Fibroblast of lung (primary cell): ENCODE measurements around the gene MT1HL1. TPM values are rescaled to one million over a fixed set of nuclear protein-coding genes. Genes with fewer than 3 reads are reported as not detected.

Source experiments
- DNase-seq, 2 donors: peaks; one replicate each; pipeline versions ENCODE4 v3.0.0 to v3.0.0-alpha.2; 2010; ENCODE audit warnings: low read depth in 2 of 2
- H2AFZ ChIP-seq: 2 replicates; pipeline ENCODE4 v1.5.1; 2012; ENCODE audit warnings: low read length, control low read depth, inconsistent platforms
- H3K27ac ChIP-seq: 2 replicates; pipeline ENCODE4 v1.5.1; 2011; ENCODE audit warnings: low read length, control low read depth; ENCODE audit not compliant: insufficient read depth
- H3K27me3 ChIP-seq: 2 replicates; pipeline ENCODE4 v1.5.1; 2011; ENCODE audit warnings: mild to moderate bottlenecking, low read length; ENCODE audit not compliant: control insufficient read depth, insufficient read depth
- H3K36me3 ChIP-seq: 2 replicates; pipeline ENCODE4 v1.5.1; 2011; ENCODE audit warnings: low read length; ENCODE audit not compliant: control insufficient read depth, insufficient read depth
- H3K4me1 ChIP-seq: 2 replicates; pipeline ENCODE4 v1.5.1; 2011; ENCODE audit warnings: low read length; ENCODE audit not compliant: control insufficient read depth, insufficient read depth; ENCODE audit errors: extremely low read depth
- H3K4me2 ChIP-seq: 2 replicates; pipeline ENCODE4 v1.5.1; 2011; ENCODE audit warnings: low read length, control low read depth; ENCODE audit not compliant: insufficient read depth; ENCODE audit errors: extremely low read depth
- H3K4me3 ChIP-seq, 4 experiments: fragments of 200-600 bp in 1 of 4; sonication (generic) in 1 of 4; replicated peaks in 1 of 4; 2 replicates each; pipeline ENCODE4 v1.5.1; 2011 to 2016; ENCODE audit warnings: low read length in 4 of 4, low read depth in 3 of 4, mild to moderate bottlenecking in 3 of 4, control low read depth in 2 of 4, inconsistent platforms in 1 of 4, mixed read lengths in 1 of 4; ENCODE audit not compliant: insufficient read depth in 1 of 4; ENCODE audit errors: control extremely low read depth in 1 of 4
- H3K79me2 ChIP-seq: 2 replicates; pipeline ENCODE4 v1.5.1; 2012; ENCODE audit warnings: mild to moderate bottlenecking, low read length, inconsistent platforms; ENCODE audit not compliant: control insufficient read depth, insufficient read depth
- H3K9ac ChIP-seq: 2 replicates; pipeline ENCODE4 v1.5.1; 2011; ENCODE audit warnings: mild to moderate bottlenecking, low read length, control low read depth; ENCODE audit not compliant: insufficient read depth
- H3K9me3 ChIP-seq: 2 replicates; pipeline ENCODE4 v1.5.1; 2012; ENCODE audit warnings: low read depth, low read length; ENCODE audit not compliant: control insufficient read depth, insufficient read depth
- H4K20me1 ChIP-seq: 2 replicates; pipeline ENCODE4 v1.5.1; 2011; ENCODE audit warnings: low read length; ENCODE audit not compliant: control insufficient read depth, insufficient read depth; ENCODE audit errors: extremely low read depth
- CTCF ChIP-seq, 2 donors: IDR thresholded peaks in 1 of 2; conservative IDR thresholded peaks in 1 of 2; 1 replicate in 1 of 2; 2 replicates in 1 of 2; pipeline ENCODE4 v1.5.1; 2011 to 2012; ENCODE audit warnings: low read length in 2 of 2, control low read depth in 1 of 2, inconsistent platforms in 1 of 2, low read depth in 1 of 2, mild to moderate bottlenecking in 1 of 2
- EZH2 ChIP-seq: IDR thresholded peaks from 2 replicates; pipeline ENCODE4 v1.5.1; 2012; ENCODE audit warnings: low read length, control low read depth, mild to moderate bottlenecking; ENCODE audit errors: missing control alignments
- polyA plus RNA-seq, 2 donors: library from polyadenylated mRNA; depleted of rRNA in 1 of 2; stranded (reverse) in 1 of 2; unstranded in 1 of 2; fragments of >200 nt; gene quantifications; 2 replicates each; pipeline ENCODE4 v1.2.1, GENCODE V29; 2011 to 2012; ENCODE audit warnings: missing spikeins in 1 of 2
- total RNA-seq: library from RNA; depleted of rRNA; stranded (reverse); fragments of >200 nt; gene quantifications from 2 replicates; pipeline ENCODE4 v1.2.1, GENCODE V29; 2014

MT1HL1 gene
- total and polyA plus RNA-seq, 2 donors (not counting 1 experiment from before 2014, with no cell fraction given) = not detected

GRCh38 chr1:236966636-236967035 lies 37.6 kb downstream of the MT1HL1 start:
- no peaks in the 10 kb centered on the region for H3K79me2 ChIP-seq
- no peak for DNase-seq
- no peak for TF ChIP-seq EZH2
- TF ChIP-seq CTCF (conservative IDR thresholded peaks at IDR 0.05 in 1 of 2, IDR thresholded peaks at IDR 0.05 in 1 of 2; ENCODE audit: low read depth in 1 of 2, low read length in 2 of 2) = no peak
- no peak overlapping the region for H2AFZ ChIP-seq
- H3K36me3 ChIP-seq = no peaks in the 10 kb centered on the region
- H4K20me1 ChIP-seq = no peaks in the 10 kb centered on the region
- H3K9me3 ChIP-seq = no peaks in the 10 kb centered on the region
- no peak overlapping the region for H3K9ac ChIP-seq
- H3K4me1 ChIP-seq = no peaks in the 10 kb centered on the region
- H3K4me3 ChIP-seq = no peak overlapping the region
- H3K4me2 ChIP-seq = no peak overlapping the region
- no peaks in the 10 kb centered on the region for H3K27me3 ChIP-seq
- no peak overlapping the region for H3K27ac ChIP-seq

DNA sequence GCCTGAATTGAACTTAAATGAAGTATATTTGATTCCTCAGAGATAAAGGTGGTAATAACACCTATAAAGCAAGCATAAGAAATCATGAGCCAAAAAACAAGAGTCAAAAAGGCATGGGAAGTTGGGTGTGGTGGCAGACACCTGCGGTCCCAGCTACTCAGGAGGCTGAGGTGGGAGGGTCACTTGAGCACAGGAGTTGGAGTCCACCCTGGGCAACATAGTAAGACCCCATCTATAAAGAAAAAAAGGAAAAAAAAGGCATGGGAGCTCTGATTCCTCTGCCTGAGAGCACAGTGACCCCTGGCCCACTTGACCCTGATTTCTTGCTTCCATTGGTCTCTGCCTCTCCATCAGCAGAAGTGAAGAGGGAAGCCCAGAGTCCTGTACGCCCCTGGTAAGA lies 40.3 kb downstream of the MT1HL1 start:
- H3K27me3 ChIP-seq = no peaks in the 10 kb centered on the region
- no peak overlapping the region for H3K9ac ChIP-seq
- no peak overlapping the region for H3K4me2 ChIP-seq
- H4K20me1 ChIP-seq = no peaks in the 10 kb centered on the region
- H3K4me1 ChIP-seq = no peaks in the 10 kb centered on the region
- TF ChIP-seq EZH2 (no peak), CTCF (conservative IDR thresholded peaks at IDR 0.05 in 1 of 2, IDR thresholded peaks at IDR 0.05 in 1 of 2; ENCODE audit: low read depth in 1 of 2, low read length in 2 of 2) (no peak)
- DNase-seq = no peak
- no peaks in the 10 kb centered on the region for H3K36me3 ChIP-seq
- H3K27ac ChIP-seq = no peak overlapping the region
- H3K79me2 ChIP-seq = no peaks in the 10 kb centered on the region
- no peaks in the 10 kb centered on the region for H3K9me3 ChIP-seq
- no peak overlapping the region for H3K4me3 ChIP-seq
- no peak overlapping the region for H2AFZ ChIP-seq

GRCh38 chr1:236959112-236959511 lies 45.1 kb downstream of the MT1HL1 start:
- H3K36me3 ChIP-seq = no peaks in the 10 kb centered on the region
- H3K4me1 ChIP-seq = no peaks in the 10 kb centered on the region
- DNase-seq = no peak
- no peaks in the 10 kb centered on the region for H4K20me1 ChIP-seq
- no peak overlapping the region for H3K4me3 ChIP-seq
- TF ChIP-seq EZH2 = no peak
- no peak for TF ChIP-seq CTCF (conservative IDR thresholded peaks at IDR 0.05 in 1 of 2, IDR thresholded peaks at IDR 0.05 in 1 of 2; ENCODE audit: low read depth in 1 of 2, low read length in 2 of 2)
- H3K9me3 ChIP-seq = no peaks in the 10 kb centered on the region
- no peaks in the 10 kb centered on the region for H3K27me3 ChIP-seq
- no peak overlapping the region for H3K9ac ChIP-seq
- no peak overlapping the region for H3K27ac ChIP-seq
- H2AFZ ChIP-seq = no peak overlapping the region
- H3K4me2 ChIP-seq = no peak overlapping the region
- no peaks in the 10 kb centered on the region for H3K79me2 ChIP-seq
